GM12878 (cell line): Measurements from ENCODE around the gene TSR3. TPM values are rescaled to one million over a fixed set of nuclear protein-coding genes. Genes with fewer than 3 reads are reported as not detected.

Experiments used
- ASH2L ChIP-seq: fragments of 300-600, 200-600 bp; sonication (generic); IDR thresholded peaks from 2 replicates; pipeline ENCODE4 v1.6.1; 2017; ENCODE audit warnings: low read depth, mild to moderate bottlenecking, borderline replicate concordance
- CEBPZ ChIP-seq: fragments of 150-350 bp; IDR thresholded peaks from 2 replicates; pipeline ENCODE4 v1.6.1; 2016; ENCODE audit warnings: low read depth, low read length
- EP300 ChIP-seq, 2 experiments: fragments of 150-350 bp in 1 of 2; IDR thresholded peaks; 2 replicates each; pipeline ENCODE4 v1.6.1; 2011 to 2012; ENCODE audit warnings: low read depth in 2 of 2, low read length in 2 of 2, borderline replicate concordance in 1 of 2, improper control_type of control experiment in 1 of 2, inconsistent platforms in 1 of 2; ENCODE audit not compliant: control insufficient read depth in 1 of 2
- HDGF ChIP-seq: fragments of 450-650 bp; IDR thresholded peaks from 2 replicates; pipeline ENCODE4 v1.6.1; 2016; ENCODE audit warnings: antibody characterized with exemption
- IKZF1 ChIP-seq: fragments of 450-650 bp; conservative IDR thresholded peaks from 2 replicates; pipeline ENCODE4 v1.6.1; 2017; ENCODE audit warnings: antibody characterized with exemption, mild to moderate bottlenecking
- MTA3 ChIP-seq: IDR thresholded peaks from 2 replicates; pipeline ENCODE4 v1.6.1; 2012; ENCODE audit warnings: low read length, inconsistent platforms, borderline replicate concordance
- NFXL1 ChIP-seq: fragments of 450-650 bp; IDR thresholded peaks from 2 replicates; pipeline ENCODE4 v1.6.1; 2017; ENCODE audit warnings: antibody characterized with exemption, mild to moderate bottlenecking, borderline replicate concordance
- ZBTB11 ChIP-seq: fragments of 450-650 bp; formaldehyde crosslinking; IDR thresholded peaks from 2 replicates; pipeline ENCODE4 v1.5.0; 2022; ENCODE audit warnings: mild to moderate bottlenecking, missing genetic modification characterization
- polyA plus RNA-seq, 11 experiments: library from polyadenylated mRNA; depleted of rRNA in 4 of 11; unstranded in 6 of 11; stranded (reverse) in 5 of 11; fragments of >200 nt; fragmentation: Nextera tagmentation in 4 of 11; fragmentation: Illumina TruSeq in 1 of 11; extraction: Ambion mirVana in 4 of 11; extraction: Trizol in 1 of 11; gene quantifications; 1 replicate in 1 of 11; 2 replicates in 10 of 11; pipeline versions ENCODE4 v1.2.1 to v1.2.3, GENCODE V29; 2011 to 2016; ENCODE audit warnings: inconsistent platforms in 2 of 11, missing spikeins in 2 of 11, low read depth in 1 of 11
- total RNA-seq, 4 experiments: library from RNA; depleted of rRNA in 3 of 4; stranded (reverse); fragments of >200 nt in 3 of 4; fragmentation: Illumina TruSeq in 1 of 4; extraction: Trizol in 1 of 4; gene quantifications; 2 replicates each; pipeline versions ENCODE4 v1.2.1 to v1.2.3, GENCODE V29; 2013 to 2021

The TSR3 gene
- total and polyA plus RNA-seq, 10 of the 15 experiments (the other 5 are each of a cell fraction or from before 2014, with no cell fraction given): 3.4 to 108 (median 46.9) TPM

- no peak for TF ChIP-seq EP300 (IDR thresholded peaks at IDR 0.05; ENCODE audit: borderline replicate concordance in 1 of 2, control insufficient read depth in 1 of 2, low read depth in 2 of 2, low read length in 2 of 2)
- no peak for TF ChIP-seq NFXL1
- no peak for TF ChIP-seq HDGF
- TF ChIP-seq ASH2L: no peak
- no peak for TF ChIP-seq MTA3
- no peak for TF ChIP-seq CEBPZ
- TF ChIP-seq IKZF1: no peak
- no peak for TF ChIP-seq ZBTB11 (CRISPR knock-in tag)
Measured at GRCh38 chr16:1348441-1348840, 3.2 kb downstream of the TSR3 start (continued).
